Natural killer cell treated with Interleukin-12 subunit alpha and Interleukin-12 subunit beta and Interleukin-15 and Interleukin-18, amount 100 ng/mL, for 72 hours (primary cell): ENCODE data around the gene CLHC1. TPM values are rescaled to one million over a fixed set of nuclear protein-coding genes. Genes with fewer than 3 reads are reported as not detected.
"Not testable (repeated sequence)": the region's sequence is repeated elsewhere in the genome, so short reads cannot be mapped to it uniquely, and the experiment has no call there.

Experiments used
- ATAC-seq, 2 donors: fragments of 150-1000 bp; cut with Tn5 transposase in 1 of 2; sonication (Bioruptor Pico), chemical (Tn5 transposase) in 1 of 2; 2 replicates each; pipeline ENCODE4 v1.10.0; 2021
- DNase-seq: peaks from one replicate; pipeline ENCODE4 v3.0.0; 2022; ENCODE audit warnings: low spot score
- H3K27ac Mint-ChIP-seq, 2 donors: 1 replicate in 1 of 2; 2 replicates in 1 of 2; pipeline ENCODE4 v1.8.0; 2022; ENCODE audit warnings: mixed read lengths in 2 of 2, mild to moderate bottlenecking in 1 of 2, moderate library complexity in 1 of 2
- H3K27me3 Mint-ChIP-seq, 2 donors: 1 replicate in 1 of 2; 2 replicates in 1 of 2; pipeline ENCODE4 v1.8.0; 2022; ENCODE audit warnings: mixed read lengths in 2 of 2
- H3K36me3 Mint-ChIP-seq: one replicate; pipeline ENCODE4 v1.8.0; 2022; ENCODE audit warnings: mixed read lengths
- H3K4me1 Mint-ChIP-seq, 2 donors: 1 replicate in 1 of 2; 2 replicates in 1 of 2; pipeline ENCODE4 v1.8.0; 2022; ENCODE audit warnings: low read depth in 2 of 2, mixed read lengths in 2 of 2, mild to moderate bottlenecking in 1 of 2
- H3K4me3 Mint-ChIP-seq: one replicate; pipeline ENCODE4 v1.8.0; 2022; ENCODE audit warnings: mixed read lengths
- H3K9me3 Mint-ChIP-seq: 2 replicates; pipeline ENCODE4 v1.8.0; 2022; ENCODE audit warnings: mixed read lengths
- total RNA-seq, 2 donors: library from RNA; stranded (reverse); gene quantifications; one replicate each; pipeline ENCODE4 v1.2.3, GENCODE V29; 2022

Gene CLHC1
- total RNA-seq, 2 donors from 2014 or later = 9.7 to 13.1 TPM

- no peak overlapping the region for H3K4me3 Mint-ChIP-seq
- H3K9me3 Mint-ChIP-seq = no peaks in the 10 kb centered on the region
- DNase-seq (no peak), ATAC-seq (no peak)
- H3K27me3 Mint-ChIP-seq = no peaks in the 10 kb centered on the region
- H3K36me3 Mint-ChIP-seq = no peaks in the 10 kb centered on the region
- no peaks in the 10 kb centered on the region for H3K4me1 Mint-ChIP-seq
- H3K27ac Mint-ChIP-seq = no peak overlapping the region
Observed at GRCh38 chr2:55242617-55243016, 10.5 kb upstream of the CLHC1 start.

- H3K4me3 Mint-ChIP-seq, DNase-seq, H3K36me3 Mint-ChIP-seq, H3K27ac Mint-ChIP-seq, ATAC-seq, H3K27me3 Mint-ChIP-seq, H3K4me1 Mint-ChIP-seq, H3K9me3 Mint-ChIP-seq: not testable (repeated sequence)
Observed at GRCh38 chr2:55241582-55241981, 9.5 kb upstream of the CLHC1 start.

GRCh38 chr2:55239656-55240222, 7.6 kb upstream of the CLHC1 start:
- ATAC-seq = no peak
- H3K4me1 Mint-ChIP-seq = peaks cover 0 to 9% of the 10 kb centered on the region in 2 donors
- H3K27ac Mint-ChIP-seq = no peak overlapping the region
- peaks cover 9% of the 10 kb centered on the region for H3K36me3 Mint-ChIP-seq
- no peak for DNase-seq
- H3K9me3 Mint-ChIP-seq = no peaks in the 10 kb centered on the region
- H3K27me3 Mint-ChIP-seq = no peaks in the 10 kb centered on the region
- H3K4me3 Mint-ChIP-seq = no peak overlapping the region

- DNase-seq (no peak), ATAC-seq (no peak)
- Mint-ChIP-seq H3K9me3 (no peaks in the 10 kb centered on the region), H3K4me1 (peaks cover 17 to 28% of the 10 kb centered on the region in 2 donors), H3K36me3 (peaks cover 30% of the 10 kb centered on the region), H3K4me3 (no peak overlapping the region), H3K27ac (no peak overlapping the region), H3K27me3 (no peaks in the 10 kb centered on the region)
Observed at GRCh38 chr2:55236992-55237543, 5.0 kb upstream of the CLHC1 start.

GRCh38 chr2:55235724-55236538, 3.8 kb upstream of the CLHC1 start:
- peaks cover 30% of the 10 kb centered on the region for H3K36me3 Mint-ChIP-seq
- ATAC-seq = no peak
- no peaks in the 10 kb centered on the region for H3K27me3 Mint-ChIP-seq

GRCh38 chr2:55233658-55233940, 1.5 kb upstream of the CLHC1 start:
- peaks cover 30% of the 10 kb centered on the region for H3K36me3 Mint-ChIP-seq
- peak overlapping the region; percentile 99 for H3K27ac Mint-ChIP-seq
- H3K9me3 Mint-ChIP-seq = no peaks in the 10 kb centered on the region
- no peaks in the 10 kb centered on the region for H3K27me3 Mint-ChIP-seq
- no peak for ATAC-seq
- no peak for DNase-seq
- H3K4me1 Mint-ChIP-seq = peaks cover 37 to 47% of the 10 kb centered on the region in 2 donors
- H3K4me3 Mint-ChIP-seq = peak overlapping the region; percentile 100

More at GRCh38 chr2:55235724-55236538, 3.8 kb upstream of the CLHC1 start:
- peak overlapping the region; percentile 99 for H3K27ac Mint-ChIP-seq
- peak overlapping the region; percentile 100 for H3K4me3 Mint-ChIP-seq
- DNase-seq = no peak
- H3K9me3 Mint-ChIP-seq = no peaks in the 10 kb centered on the region
- peaks cover 23 to 35% of the 10 kb centered on the region in 2 donors for H3K4me1 Mint-ChIP-seq

GRCh38 chr2:55232863-55233657, 967 bp upstream of the CLHC1 start:
- ATAC-seq (peak; percentile 66), DNase-seq (peak; percentile 79)
- Mint-ChIP-seq H3K4me1 (peaks cover 42 to 50% of the 10 kb centered on the region in 2 donors), H3K9me3 (no peaks in the 10 kb centered on the region), H3K36me3 (peaks cover 30% of the 10 kb centered on the region), H3K4me3 (peak overlapping the region; percentile 100), H3K27ac (peak overlapping the region; percentile 99), H3K27me3 (no peaks in the 10 kb centered on the region)

- peaks cover 30% of the 10 kb centered on the region for H3K36me3 Mint-ChIP-seq
- peak in 1 of 2 donors; percentile 2 for ATAC-seq
- H3K4me1 Mint-ChIP-seq = peaks cover 47 to 56% of the 10 kb centered on the region in 2 donors
- DNase-seq = no peak
- no peaks in the 10 kb centered on the region for H3K27me3 Mint-ChIP-seq
- peak overlapping the region; percentile 100 for H3K4me3 Mint-ChIP-seq
- peak overlapping the region; percentile 99 for H3K27ac Mint-ChIP-seq
- H3K9me3 Mint-ChIP-seq = no peaks in the 10 kb centered on the region
Observed at GRCh38 chr2:55231546-55232083, 478 bp downstream of the CLHC1 start.

- Mint-ChIP-seq H3K9me3 (no peaks in the 10 kb centered on the region), H3K36me3 (peaks cover 29% of the 10 kb centered on the region), H3K27me3 (no peaks in the 10 kb centered on the region), H3K27ac (peak overlapping the region; percentile 99), H3K4me1 (peaks cover 47 to 55% of the 10 kb centered on the region in 2 donors), H3K4me3 (peak overlapping the region; percentile 100)
- no peak for DNase-seq
- no peak for ATAC-seq
Observed at GRCh38 chr2:55230551-55230950, 1.5 kb downstream of the CLHC1 start.

GRCh38 chr2:55229221-55229620, 2.9 kb downstream of the CLHC1 start:
- Mint-ChIP-seq H3K36me3 (peaks cover 16% of the 10 kb centered on the region), H3K4me1 (peaks cover 42% of the 10 kb centered on the region in 2 donors), H3K27ac (peak overlapping the region in 1 of 2 donors; percentile 17), H3K4me3 (no peak overlapping the region), H3K9me3 (no peaks in the 10 kb centered on the region), H3K27me3 (no peaks in the 10 kb centered on the region)
- DNase-seq (no peak), ATAC-seq (no peak)

- H3K27ac Mint-ChIP-seq = peak overlapping the region; percentile 31 to 47
- no peaks in the 10 kb centered on the region for H3K27me3 Mint-ChIP-seq
- H3K9me3 Mint-ChIP-seq = no peaks in the 10 kb centered on the region
- peak overlapping the region; percentile 13 for H3K4me3 Mint-ChIP-seq
- no peak for ATAC-seq
- H3K4me1 Mint-ChIP-seq = peaks cover 32 to 33% of the 10 kb centered on the region in 2 donors
- DNase-seq = no peak
- peaks cover 6% of the 10 kb centered on the region for H3K36me3 Mint-ChIP-seq
Observed at GRCh38 chr2:55228226-55228563, 3.9 kb downstream of the CLHC1 start.

GRCh38 chr2:55227437-55228225, 4.5 kb downstream of the CLHC1 start:
- ATAC-seq, DNase-seq: not testable (repeated sequence)
- H3K4me3 Mint-ChIP-seq = peak overlapping the region; percentile 13

GRCh38 chr2:55225481-55226020, 6.5 kb downstream of the CLHC1 start:
- Mint-ChIP-seq H3K9me3 (no peaks in the 10 kb centered on the region), H3K27ac (no peak overlapping the region), H3K4me3 (no peak overlapping the region), H3K4me1 (peaks cover 29 to 32% of the 10 kb centered on the region in 2 donors), H3K36me3 (no peaks in the 10 kb centered on the region), H3K27me3 (no peaks in the 10 kb centered on the region)
- DNase-seq (no peak), ATAC-seq (no peak)

More at GRCh38 chr2:55227437-55228225, 4.5 kb downstream of the CLHC1 start:
- not testable (repeated sequence) for H3K9me3 Mint-ChIP-seq, H3K27me3 Mint-ChIP-seq, H3K36me3 Mint-ChIP-seq
- peak overlapping the region; percentile 31 to 47 for H3K27ac Mint-ChIP-seq
- H3K4me1 Mint-ChIP-seq = peaks cover 33 to 35% of the 10 kb centered on the region in 2 donors
